ENCODE data around the gene DGCR8. TPM values are rescaled to one million over a fixed set of nuclear protein-coding genes. Genes with fewer than 3 reads are reported as not detected.

DGCR8 gene
- polyA plus RNA-seq, 1 experiment: 22.0 TPM

GRCh38 chr22:20145206-20145831, 65.3 kb downstream of the DGCR8 start:
- POLR2A ChIA-PET: no interaction called here
- H3K27ac ChIP-seq (ENCODE audit: low read depth, low read length): no peak overlapping the region

GRCh38 chr22:20145832-20146223, 65.8 kb downstream of the DGCR8 start:
- no peak for DNase-seq (ENCODE audit: low read depth, low spot score)
- no peaks in the 10 kb centered on the region for H3K9me3 ChIP-seq (ENCODE audit: control insufficient read depth, insufficient read depth, low read length)
- CTCF ChIA-PET: no interaction called here
- no peak overlapping the region for H3K27ac ChIP-seq (ENCODE audit: low read depth, low read length)
- POLR2A ChIA-PET: no interaction called here
- no peak overlapping the region for H3K4me3 ChIP-seq (ENCODE audit: low read depth, low read length)
- no peaks in the 10 kb centered on the region for H3K27me3 ChIP-seq (ENCODE audit: control insufficient read depth, insufficient read depth, low read length)
- TF ChIP-seq CTCF (IDR thresholded peaks at IDR 0.05; ENCODE audit: low read depth, low read length): no peak

More at GRCh38 chr22:20145206-20145831, 65.3 kb downstream of the DGCR8 start:
- Histone ChIP-seq H3K27me3 (ENCODE audit: control insufficient read depth, insufficient read depth, low read length) (no peaks in the 10 kb centered on the region), H3K4me3 (ENCODE audit: low read depth, low read length) (no peak overlapping the region), H3K9me3 (ENCODE audit: control insufficient read depth, insufficient read depth, low read length) (no peaks in the 10 kb centered on the region)
- no peak for DNase-seq (ENCODE audit: low read depth, low spot score)
- no peak for TF ChIP-seq CTCF (IDR thresholded peaks at IDR 0.05; ENCODE audit: low read depth, low read length)
- CTCF ChIA-PET: no interaction called here

GRCh38 chr22:20146777-20147176, 66.7 kb downstream of the DGCR8 start:
- no peak for DNase-seq (ENCODE audit: low read depth, low spot score)
- ChIA-PET CTCF (no interaction called here), POLR2A (no interaction called here)
- H3K4me3 ChIP-seq (ENCODE audit: low read depth, low read length): no peak overlapping the region
- H3K27ac ChIP-seq (ENCODE audit: low read depth, low read length): no peak overlapping the region
- no peaks in the 10 kb centered on the region; the same call in 1 of the 2 replicates for H3K9me3 ChIP-seq (ENCODE audit: control insufficient read depth, insufficient read depth, low read length)
- no peak for TF ChIP-seq CTCF (IDR thresholded peaks at IDR 0.05; ENCODE audit: low read depth, low read length)
- H3K27me3 ChIP-seq (ENCODE audit: control insufficient read depth, insufficient read depth, low read length): no peaks in the 10 kb centered on the region

- DNase-seq (ENCODE audit: low read depth, low spot score): no peak
- Histone ChIP-seq H3K27me3 (ENCODE audit: control insufficient read depth, insufficient read depth, low read length) (no peaks in the 10 kb centered on the region), H3K27ac (ENCODE audit: low read depth, low read length) (no peak overlapping the region), H3K4me3 (ENCODE audit: low read depth, low read length) (no peak overlapping the region), H3K9me3 (ENCODE audit: control insufficient read depth, insufficient read depth, low read length) (no peaks in the 10 kb centered on the region; the same call in 1 of the 2 replicates)
- TF ChIP-seq CTCF (IDR thresholded peaks at IDR 0.05; ENCODE audit: low read depth, low read length): no peak
- ChIA-PET POLR2A (no interaction called here), CTCF (no interaction called here)
Measured at GRCh38 chr22:20147237-20147988, 67.4 kb downstream of the DGCR8 start.

- Histone ChIP-seq H3K27ac (ENCODE audit: low read depth, low read length) (no peak overlapping the region), H3K9me3 (ENCODE audit: control insufficient read depth, insufficient read depth, low read length) (no peaks in the 10 kb centered on the region; the same call in 1 of the 2 replicates), H3K4me3 (ENCODE audit: low read depth, low read length) (no peak overlapping the region), H3K27me3 (ENCODE audit: control insufficient read depth, insufficient read depth, low read length) (no peaks in the 10 kb centered on the region)
- no peak for TF ChIP-seq CTCF (IDR thresholded peaks at IDR 0.05; ENCODE audit: low read depth, low read length)
- ChIA-PET POLR2A (no interaction called here), CTCF (no interaction called here)
- no peak for DNase-seq (ENCODE audit: low read depth, low spot score)
Measured at GRCh38 chr22:20148414-20148813, 68.4 kb downstream of the DGCR8 start.

Measured in AG04450 (cell line).